Measurements from ENCODE around the gene ADGRG4.

- TF ChIP-seq YY1 (IDR thresholded peaks at IDR 0.05; ENCODE audit: insufficient read depth, insufficient read length) (no peak), ZNF274 (IDR thresholded peaks at IDR 0.05; ENCODE audit: low read depth, low read length) (no peak), SUZ12 (IDR thresholded peaks at IDR 0.05; ENCODE audit: extremely low read depth, insufficient read depth, insufficient read length) (no peak)
Measured at GRCh38 chrX:136291824-136292223, 8.9 kb upstream of the ADGRG4 start.
